ENCODE results near the gene IDH3G.
"Not testable (repeated sequence)": the region's sequence is repeated elsewhere in the genome, so short reads cannot be mapped to it uniquely, and the experiment has no call there.

Gene IDH3G

DNA sequence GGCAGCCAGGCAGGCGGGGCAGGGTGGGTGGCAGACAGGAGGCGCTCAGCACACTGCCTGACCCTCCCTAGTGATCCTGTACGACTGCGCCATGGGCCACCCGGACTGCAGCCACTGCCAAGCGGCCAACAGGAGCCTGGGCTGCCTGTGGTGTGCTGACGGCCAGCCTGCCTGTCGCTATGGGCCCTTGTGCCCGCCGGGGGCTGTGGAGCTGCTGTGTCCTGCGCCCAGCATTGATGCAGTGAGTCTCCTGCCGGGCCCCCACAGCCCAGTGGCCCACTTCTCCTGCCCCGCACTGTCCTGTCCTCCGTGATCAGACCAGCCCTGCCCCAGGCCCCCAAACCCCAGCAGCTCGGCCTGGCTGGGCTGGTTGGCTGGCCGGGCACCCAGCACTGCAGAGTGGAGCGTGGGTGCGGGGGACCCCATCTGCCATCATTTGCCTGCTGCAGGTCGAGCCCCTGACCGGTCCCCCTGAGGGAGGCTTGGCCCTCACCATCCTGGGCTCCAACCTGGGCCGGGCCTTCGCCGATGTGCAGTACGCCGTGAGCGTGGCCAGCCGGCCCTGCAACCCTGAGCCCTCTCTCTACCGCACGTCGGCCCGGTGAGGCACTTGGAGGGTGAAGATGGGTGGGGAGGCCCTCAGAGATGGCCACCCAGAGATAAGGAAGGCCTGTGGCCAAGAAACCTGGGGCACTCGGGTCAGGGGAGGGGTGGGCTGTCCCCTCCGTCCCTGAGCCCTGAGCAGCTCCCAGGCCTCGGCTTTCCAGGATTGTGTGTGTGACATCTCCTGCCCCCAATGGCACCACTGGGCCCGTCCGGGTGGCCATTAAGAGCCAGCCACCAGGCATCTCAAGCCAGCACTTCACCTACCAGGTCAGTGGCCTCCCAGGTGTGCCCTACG is 22.5 kb downstream of the IDH3G start:
- DNase-seq: no peak

DNA sequence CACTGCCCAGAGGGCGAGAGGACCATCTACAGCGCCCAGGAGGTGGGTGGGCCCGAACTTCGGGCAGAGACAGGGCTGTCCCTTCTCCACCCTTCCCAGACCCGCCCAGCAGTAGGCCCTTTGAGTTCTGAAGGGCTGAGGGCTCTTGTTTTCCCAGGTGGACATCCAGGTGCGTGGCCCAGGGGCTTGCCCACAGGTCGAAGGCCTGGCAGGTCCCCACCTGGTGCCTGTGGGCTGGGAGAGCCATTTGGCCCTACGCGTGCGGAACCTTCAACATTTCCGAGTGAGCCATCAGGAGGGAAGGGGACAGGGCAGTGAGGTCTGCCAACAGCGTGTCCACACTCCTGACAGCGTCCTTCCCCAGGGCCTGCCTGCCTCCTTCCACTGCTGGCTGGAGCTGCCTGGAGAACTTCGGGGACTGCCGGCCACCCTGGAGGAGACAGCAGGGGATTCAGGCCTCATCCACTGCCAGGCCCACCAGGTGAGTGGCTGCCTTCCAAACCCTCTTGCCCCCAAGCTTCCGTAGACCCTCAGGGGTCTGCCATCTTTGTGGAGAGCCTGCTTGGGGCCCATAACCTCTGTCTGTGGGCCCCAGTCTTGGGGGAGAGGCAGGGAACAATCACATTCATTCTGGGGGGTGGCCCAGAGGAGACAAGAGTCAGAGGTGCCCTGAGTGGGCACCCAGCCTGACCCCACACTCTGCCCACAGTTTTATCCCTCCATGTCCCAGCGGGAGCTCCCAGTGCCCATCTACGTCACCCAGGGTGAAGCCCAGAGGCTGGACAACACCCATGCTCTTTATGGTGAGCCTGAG is 23.4 kb downstream of the IDH3G start:
- no peak for DNase-seq

DNA sequence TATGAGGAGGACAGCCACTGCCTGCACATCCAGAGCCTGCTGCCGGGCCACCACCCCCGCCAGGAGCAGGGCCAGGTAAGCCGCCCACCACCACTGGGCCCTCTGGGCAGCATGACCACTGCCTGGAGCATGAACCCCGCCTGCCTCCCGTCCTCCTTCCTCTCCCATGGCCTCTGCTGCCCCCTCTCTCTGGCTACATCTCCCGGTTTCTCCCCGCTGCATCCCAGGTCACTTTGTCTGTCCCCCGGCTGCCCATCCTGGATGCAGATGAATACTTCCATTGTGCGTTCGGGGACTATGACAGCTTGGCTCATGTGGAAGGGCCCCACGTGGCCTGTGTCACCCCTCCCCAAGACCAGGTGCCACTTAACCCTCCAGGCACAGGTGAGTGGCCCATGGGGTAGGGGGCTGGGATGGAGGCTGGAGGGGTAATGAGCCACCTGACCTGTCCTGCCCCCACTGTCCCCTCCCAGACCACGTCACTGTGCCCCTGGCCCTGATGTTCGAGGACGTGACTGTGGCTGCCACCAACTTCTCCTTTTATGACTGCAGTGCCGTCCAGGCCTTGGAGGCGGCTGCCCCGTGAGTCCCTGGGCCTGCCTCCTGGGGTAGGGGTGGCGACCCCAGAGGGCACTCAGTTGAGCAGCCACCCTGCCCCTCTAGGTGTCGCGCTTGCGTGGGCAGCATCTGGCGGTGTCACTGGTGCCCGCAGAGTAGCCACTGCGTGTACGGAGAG is 24.1 kb downstream of the IDH3G start:
- DNase-seq: no peak

DNA sequence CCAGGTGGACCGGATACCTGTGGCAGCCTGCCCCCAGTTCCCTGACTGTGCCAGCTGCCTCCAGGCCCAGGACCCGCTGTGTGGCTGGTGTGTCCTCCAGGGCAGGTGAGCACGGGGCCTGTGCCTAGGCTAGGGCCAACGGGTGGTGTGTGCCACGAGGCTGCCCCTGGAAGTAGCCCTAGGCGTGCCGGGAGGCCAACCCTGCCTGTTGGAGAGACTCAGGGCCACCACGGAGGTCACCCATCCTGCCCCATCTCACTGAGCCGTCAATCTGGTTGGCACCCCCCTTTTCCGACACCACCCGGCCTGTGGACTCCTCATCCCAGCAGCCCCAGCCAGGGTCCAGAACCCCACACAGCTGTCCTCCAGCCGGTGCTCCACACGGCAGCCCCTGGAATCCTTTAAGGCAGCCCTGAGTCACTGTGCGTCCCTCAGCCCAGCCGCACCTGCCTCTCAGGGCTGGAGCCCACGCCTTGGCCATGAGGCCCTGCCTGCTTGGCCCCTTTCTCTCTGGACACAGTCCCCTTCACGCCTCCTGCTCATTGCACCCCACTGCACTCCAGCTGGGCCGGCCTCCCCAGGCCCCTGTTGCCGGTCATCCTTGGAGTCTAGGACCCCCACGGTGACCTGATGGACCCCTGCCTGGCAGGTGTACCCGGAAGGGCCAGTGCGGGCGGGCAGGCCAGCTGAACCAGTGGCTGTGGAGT is 24.9 kb downstream of the IDH3G start:
- no peak for DNase-seq

DNA sequence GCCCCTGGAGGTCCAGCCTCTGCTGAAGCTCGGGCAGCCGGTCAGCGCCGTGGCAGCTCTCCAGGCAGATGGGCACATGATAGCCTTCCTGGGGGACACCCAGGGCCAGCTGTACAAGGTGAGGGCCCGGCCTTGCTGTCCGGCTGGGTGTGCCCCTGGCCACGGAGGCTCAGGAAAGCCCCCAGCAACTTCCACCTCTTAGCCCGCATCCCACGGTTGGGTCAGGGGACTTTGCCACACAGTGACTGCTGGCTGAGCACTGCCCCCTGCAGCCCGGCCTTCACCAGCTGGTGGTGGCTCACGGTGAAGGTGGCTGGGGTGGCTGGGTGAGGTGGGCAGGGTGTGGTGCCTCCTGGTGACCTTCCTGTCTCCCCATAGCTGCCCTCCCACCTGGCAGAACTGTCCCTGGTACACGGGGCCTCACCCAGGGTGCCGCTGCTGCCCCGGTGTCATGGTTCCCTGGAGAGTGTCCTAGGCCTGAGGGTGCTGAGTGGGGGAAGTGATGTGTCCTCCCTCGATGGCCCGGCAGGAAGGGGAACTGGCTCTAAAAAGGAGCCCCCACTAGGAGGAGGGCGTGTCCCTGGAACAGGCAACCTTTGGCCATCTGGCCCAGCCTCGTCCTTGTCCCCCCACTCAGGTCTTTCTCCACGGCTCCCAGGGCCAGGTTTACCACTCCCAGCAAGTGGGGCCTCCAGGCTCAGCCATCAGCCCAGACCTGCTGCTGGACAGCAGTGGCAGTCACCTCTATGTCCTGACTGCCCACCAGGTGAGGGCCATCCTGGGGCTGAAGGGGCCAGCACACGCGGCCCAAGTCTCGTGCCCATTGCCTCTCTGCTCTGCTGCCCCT is 25.6 kb downstream of the IDH3G start:
- no peak for DNase-seq

DNA sequence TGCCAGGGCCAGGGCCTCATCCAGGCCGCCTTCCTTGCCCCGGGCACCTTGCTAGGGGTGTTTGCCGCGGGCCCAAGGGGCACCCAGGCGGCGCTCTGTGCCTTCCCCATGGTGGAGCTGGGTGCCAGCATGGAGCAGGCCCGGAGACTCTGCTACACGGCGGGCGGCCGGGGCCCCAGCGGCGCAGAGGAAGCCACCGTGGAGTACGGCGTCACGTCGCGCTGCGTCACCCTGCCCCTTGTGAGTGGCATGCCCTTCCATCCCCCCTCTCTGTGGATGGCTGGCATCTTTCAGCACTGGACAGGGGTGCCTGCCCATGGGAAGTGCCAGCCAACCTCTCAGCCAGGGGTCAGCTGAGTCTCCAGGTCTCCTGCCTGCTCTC is 26.5 kb downstream of the IDH3G start:
- no peak for DNase-seq

DNA sequence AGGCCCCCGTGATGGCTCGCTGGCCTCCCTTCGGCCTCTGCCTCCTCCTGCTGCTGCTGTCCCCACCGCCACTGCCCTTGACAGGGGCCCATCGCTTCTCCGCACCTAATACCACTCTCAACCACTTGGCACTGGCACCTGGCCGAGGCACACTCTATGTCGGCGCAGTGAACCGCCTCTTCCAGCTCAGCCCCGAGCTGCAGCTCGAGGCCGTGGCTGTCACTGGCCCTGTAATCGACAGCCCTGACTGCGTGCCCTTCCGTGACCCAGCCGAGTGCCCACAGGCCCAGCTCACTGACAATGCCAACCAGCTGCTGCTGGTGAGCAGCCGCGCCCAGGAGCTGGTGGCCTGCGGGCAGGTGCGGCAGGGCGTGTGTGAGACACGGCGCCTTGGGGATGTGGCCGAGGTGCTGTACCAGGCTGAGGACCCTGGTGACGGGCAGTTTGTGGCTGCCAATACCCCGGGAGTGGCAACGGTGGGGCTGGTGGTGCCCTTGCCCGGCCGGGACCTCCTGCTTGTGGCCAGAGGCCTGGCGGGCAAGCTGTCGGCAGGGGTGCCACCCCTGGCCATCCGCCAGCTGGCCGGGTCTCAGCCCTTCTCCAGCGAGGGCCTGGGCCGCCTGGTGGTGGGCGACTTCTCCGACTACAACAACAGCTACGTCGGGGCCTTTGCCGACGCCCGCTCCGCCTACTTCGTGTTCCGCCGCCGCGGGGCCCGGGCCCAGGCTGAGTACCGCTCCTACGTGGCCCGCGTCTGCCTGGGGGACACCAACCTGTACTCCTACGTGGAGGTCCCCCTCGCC is 27.1 kb downstream of the IDH3G start:
- DNase-seq: no peak

DNA sequence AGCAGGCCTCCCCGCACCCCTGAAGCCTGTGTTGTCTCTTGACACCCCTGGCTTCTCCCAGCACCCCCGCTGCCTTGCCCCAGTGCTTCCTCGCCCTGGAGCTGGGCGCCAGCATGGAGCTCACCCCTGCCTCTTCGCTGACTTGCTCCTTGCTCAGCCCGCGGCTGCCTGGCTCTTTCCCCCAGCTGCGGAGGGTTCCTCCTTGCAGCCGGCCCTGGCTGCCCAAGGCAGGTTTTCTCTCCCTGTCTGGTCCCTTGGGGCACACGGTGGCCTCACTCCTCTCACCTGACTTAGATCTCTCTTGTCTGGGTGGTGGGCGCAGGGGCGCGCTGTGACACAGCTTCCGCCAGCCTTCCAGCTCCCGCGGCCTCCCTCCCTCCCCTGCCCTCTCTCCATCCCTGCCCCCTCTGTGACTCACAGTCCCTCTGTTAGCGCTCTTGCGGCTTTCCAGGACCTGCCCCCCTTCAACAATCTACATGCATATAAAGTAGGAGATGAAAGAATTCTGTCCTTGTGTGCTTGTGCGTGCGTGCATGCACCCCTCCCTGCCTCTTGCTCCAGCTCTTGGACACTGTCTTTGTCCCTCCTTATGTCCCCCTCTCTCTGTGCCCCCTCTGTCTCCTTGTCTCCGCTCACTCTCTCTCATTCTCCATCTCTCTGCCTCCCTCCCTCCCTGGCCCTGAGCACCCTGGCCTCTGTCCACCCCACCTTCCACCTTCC is 27.9 kb downstream of the IDH3G start:
- DNase-seq: peak; percentile 75

DNA sequence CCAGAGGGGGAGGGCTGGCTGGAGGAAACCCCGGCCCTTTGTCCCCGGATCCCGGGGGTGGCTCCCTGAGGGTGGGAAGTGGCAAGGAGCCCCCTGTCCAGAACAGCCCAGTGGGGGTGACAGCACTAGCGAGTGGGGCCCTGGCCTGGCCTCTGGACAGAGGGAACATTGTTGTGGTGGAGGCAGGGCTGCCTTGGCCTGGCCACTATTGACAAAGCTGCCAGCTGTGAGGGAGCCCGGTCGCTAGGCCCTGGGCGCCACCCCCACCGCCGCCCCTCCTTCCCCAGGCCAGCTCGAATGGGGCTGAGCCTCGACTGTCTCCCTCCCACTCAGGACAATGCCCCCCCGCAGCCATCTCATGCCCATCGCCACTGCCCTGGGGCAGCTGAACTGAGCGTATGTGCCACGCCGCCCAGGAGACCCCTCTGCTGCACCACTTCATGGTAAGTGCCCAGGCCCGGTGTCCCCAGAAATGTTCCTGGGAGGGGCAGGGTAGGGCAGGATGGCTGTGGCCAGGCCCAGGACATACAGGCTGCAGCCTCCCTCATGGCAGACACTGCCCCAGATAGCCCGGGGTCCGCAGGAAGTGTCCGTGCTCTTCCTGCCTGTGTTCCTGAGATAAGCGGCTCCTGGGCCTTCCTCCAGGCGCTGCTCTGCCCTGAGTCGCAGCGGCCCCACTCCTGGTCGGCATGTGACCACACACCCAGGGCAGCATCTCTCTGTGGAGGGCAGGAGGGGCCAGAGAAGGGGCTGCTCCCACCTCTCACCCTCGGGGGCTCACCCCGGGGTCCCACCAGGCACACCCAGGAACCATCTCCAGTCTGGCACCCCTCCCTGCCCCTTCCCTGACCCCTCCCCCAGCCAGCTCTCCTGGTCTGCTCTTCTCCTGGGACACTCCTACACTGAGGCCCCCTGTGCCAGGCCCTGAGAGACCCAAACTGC is 28.8 kb downstream of the IDH3G start:
- no peak for DNase-seq

DNA sequence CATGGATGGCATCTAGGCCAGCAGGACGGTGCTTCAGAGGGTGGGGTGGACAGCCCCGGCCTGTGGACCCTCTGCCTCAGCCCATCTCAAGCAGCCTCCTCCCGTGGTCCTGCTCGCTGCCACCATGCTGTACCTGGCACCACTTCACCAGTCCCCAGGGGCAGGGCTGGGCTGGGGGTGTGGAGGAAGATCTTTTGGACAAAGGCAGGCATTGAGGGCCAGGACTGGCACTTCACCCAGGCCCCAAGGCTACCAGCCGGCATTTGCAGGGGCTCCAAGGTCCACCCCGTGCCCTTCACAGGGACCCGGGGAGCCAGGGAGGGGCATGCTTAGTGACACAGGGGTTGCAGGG is 29.4 kb downstream of the IDH3G start:
- no peak for DNase-seq

DNA sequence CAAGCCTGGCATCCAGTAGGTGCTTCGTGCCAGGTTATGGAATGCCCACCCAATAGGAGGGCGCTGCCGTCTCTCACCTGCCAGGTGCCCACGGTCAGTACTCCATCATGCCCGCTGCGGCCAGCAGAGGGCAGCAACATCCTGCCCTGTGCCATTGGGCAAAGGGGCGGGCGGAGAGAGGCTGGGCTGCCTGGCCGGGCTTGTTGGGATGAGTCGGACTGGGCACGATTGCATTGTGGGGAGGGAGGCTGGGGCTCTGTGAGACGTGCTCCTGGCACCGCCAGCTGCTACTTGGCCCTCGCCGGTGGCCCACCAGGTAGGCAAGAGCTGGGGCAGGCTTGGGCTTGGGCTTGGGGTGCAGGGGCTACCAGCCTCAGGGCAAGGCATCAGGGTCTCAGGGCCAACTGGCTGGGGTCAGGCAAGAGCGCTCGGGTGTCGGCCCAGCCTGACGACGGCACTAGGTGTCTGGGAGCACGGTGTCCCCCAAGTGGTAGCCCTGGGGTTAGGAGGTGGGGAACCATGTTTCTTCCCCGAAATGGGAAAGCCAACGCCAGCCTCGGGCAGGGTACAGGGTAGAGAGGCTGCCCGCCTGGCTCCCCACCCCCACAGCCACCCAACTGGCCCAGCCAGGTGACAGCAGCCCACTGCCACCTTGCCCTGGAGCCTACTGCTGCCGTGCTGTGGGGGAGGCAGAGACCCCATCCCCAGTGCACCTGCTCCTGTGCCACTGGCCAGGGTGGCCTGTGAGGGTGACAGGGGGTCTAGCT is 30.0 kb downstream of the IDH3G start, which contains the start of gene PLXNB3:
TSS of gene PLXNB3 (plus strand) at position 261 of the 767 bp plus-strand sequence. CDS start 1,287 bp downstream, outside the sequence.
- peak; percentile 65 for DNase-seq

DNA sequence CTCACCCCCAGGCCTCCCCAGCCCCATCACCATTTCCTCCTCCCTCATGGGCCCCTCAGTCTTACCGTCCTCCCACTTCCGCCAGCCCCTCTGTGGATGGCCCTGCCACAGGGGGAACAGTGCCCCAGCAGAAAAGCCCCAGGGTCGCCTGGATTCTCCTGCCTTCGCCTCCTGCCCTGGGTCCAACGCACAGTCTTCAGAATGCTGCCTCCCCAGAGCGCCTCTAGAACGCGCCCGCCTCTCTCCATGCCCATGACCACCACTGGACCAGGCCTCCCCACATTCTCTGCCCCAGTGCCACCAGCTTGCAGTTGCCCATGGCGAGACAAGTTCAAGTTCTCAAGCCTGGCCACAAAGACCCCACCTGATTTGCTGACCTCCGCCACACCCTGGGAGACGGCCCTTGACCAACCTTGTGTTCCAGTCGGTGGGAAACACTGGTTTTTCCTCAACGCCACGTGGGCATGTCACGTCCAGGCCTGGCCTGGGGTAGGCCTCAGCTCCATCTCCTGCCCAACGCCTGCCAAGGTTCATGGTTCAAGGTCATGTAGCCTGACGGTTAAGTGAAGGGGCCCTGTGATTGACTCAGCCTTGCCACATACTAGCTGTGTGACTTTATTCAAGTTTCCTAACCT is 30.8 kb downstream of the IDH3G start:
- DNase-seq: no peak

DNA sequence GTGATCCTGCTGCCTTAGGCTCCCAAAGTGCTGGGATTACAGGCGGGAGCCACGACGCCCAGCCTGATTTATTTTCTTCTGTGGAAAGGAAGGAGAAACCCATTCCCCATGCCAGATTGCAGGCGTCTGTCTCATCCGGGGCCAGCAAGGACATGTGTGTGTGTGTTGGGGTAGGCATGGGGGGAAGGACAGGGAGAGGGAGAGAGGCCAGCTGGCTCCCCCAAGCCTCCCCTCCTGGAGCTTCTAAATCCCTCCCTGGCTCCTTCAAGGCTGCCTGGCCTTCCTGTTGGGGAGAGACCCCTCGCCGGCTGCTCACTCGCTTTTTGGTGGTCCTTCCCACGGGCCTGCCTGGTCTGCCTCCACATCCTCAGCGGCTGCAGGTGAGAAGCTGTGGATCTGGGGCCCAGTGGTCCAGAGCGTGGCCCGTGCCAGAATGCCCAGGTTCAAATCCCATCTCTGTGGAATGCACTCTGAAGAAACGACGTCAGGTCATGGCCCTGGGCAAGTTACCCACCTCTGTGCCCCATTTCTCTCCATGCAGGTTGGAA is 31.5 kb downstream of the IDH3G start:
- no peak for DNase-seq

DNA sequence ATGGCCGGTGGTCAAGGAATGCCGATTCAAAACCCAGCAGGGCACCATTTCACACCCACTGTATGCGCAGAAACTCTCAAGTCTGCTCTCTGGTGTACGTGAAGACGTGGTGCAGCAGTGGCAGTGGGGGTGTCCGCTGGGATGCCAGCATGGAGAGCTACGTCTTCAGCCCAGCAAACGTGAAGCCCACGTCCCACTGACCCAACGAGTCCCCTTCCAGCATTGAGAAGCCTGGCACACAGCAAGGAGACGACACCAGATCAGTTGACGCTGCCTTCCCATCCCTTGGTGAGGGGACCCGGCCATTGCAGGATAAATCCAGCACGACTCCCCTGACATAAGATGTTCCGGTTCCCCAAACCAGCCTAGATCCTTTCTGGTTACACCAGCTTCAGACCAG is 32.3 kb downstream of the IDH3G start:
- no peak for DNase-seq

DNA sequence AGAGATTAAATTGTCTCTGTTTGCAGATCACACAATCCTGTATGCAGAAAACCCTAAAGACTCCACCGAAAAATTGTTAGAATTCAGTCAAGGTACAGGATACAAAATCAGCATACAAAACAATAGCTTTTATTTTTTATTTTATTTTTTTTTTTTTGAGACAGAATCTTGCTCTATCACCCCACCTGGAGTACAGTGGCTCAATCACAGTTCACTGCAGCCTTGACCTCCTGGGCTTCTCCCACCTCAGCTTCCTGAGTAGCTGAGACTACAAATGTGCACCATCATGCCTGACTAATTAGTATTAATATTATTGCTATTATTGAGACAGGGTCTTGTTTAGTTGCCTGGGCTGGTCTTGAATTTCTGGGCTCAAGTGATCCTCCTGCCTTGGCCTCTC is 39.0 kb downstream of the IDH3G start:
- no peak for DNase-seq

DNA sequence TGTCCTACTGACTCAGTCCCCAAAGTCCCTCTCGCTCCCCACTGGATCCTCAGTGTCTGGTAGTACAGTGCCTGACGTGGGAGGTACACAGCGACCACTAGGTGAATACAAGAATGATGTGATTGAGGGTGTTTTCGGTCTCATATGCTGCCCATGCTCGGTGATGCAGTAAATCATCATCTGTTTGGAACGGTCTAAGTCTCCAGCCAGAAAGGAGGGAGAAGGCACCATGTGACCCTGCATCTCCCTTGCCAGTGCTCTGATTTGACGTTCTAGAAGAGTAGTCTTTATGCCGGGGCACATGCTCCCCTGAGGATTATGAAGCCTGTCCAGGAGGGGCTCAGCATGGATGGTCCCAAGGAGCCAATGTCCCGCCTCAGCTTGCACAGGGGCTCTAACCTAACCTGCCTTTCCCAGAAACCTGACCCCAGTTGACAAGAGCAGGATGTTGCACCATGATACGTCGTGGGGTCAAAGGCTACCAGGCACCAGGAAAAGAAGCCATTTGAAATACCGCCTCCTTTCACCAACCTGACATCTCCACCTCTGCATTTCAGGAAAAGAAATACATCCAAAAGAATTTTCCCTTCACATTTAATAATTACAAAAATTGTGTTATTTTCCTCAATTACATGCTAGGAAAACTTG is 43.9 kb downstream of the IDH3G start:
- no peak for DNase-seq

DNA sequence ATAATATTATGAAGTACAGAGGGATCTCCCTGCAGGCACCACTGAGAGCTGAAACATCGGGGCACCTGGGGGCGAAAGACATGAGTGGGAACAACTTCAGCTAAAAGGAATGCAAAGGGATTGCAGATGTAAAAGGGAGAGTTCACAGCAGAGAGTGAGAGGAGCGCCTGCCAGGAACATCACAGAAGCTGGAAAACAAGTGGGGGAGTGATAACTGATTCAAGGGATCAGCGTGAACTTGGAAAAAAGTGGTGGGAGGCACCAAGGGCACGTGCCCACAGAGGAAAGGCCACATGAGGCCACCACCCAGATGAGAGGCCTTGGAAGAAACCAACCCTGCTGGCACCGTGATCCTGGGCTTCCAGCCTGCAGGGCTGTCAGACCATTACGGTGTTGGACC is 45.2 kb downstream of the IDH3G start:
- DNase-seq: not testable (repeated sequence)
